Measurements from ENCODE around the gene ARHGAP10. TPM values are rescaled to one million over a fixed set of nuclear protein-coding genes. Genes with fewer than 3 reads are reported as not detected.

Gene ARHGAP10
- total RNA-seq, 1 donor from 2014 or later, result 30.5 TPM

DNA sequence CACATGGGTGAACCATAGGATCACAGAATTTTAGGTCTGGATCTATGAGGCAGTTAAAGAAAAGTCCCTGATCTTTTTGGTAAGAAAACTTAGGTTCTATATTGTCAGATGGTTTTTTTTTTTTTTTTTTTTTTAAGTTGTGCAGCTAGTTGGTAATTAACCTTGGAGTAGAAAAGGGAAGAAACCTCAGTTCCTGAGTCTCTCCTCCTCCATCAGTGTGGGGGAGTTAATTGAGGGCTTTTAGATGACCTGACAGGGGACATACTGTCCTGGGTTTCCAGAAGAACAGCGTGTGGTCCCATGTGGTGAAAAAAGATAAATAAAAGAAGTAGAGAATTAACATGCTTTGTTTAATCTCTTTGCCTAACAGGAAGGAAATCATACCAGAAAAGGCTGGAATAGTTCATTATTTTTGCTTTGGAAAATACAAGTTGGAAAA, 123.7 kb downstream of the ARHGAP10 start:
- TF ChIP-seq, protein P1, sequence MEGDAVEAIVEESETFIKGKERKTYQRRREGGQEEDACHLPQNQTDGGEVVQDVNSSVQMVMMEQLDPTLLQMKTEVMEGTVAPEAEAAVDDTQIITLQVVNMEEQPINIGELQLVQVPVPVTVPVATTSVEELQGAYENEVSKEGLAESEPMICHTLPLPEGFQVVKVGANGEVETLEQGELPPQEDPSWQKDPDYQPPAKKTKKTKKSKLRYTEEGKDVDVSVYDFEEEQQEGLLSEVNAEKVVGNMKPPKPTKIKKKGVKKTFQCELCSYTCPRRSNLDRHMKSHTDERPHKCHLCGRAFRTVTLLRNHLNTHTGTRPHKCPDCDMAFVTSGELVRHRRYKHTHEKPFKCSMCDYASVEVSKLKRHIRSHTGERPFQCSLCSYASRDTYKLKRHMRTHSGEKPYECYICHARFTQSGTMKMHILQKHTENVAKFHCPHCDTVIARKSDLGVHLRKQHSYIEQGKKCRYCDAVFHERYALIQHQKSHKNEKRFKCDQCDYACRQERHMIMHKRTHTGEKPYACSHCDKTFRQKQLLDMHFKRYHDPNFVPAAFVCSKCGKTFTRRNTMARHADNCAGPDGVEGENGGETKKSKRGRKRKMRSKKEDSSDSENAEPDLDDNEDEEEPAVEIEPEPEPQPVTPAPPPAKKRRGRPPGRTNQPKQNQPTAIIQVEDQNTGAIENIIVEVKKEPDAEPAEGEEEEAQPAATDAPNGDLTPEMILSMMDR (IDR thresholded peaks at IDR 0.05; ENCODE audit: unreplicated experiment), result no peak
- H3K36me3 Mint-ChIP-seq, result peaks cover 12% of the 10 kb centered on the region
- peaks cover 27% of the 10 kb centered on the region for H3K4me1 Mint-ChIP-seq
- H3K27me3 Mint-ChIP-seq (ENCODE audit: low read depth), result no peaks in the 10 kb centered on the region
- H3K27ac Mint-ChIP-seq, result peak overlapping the region; percentile 57
- no peak overlapping the region for H3K4me3 Mint-ChIP-seq
- H3K9me3 Mint-ChIP-seq, result no peaks in the 10 kb centered on the region
- no peak for DNase-seq (ENCODE audit: low spot score in 2 of 2, unreplicated experiment in 2 of 2)

DNA sequence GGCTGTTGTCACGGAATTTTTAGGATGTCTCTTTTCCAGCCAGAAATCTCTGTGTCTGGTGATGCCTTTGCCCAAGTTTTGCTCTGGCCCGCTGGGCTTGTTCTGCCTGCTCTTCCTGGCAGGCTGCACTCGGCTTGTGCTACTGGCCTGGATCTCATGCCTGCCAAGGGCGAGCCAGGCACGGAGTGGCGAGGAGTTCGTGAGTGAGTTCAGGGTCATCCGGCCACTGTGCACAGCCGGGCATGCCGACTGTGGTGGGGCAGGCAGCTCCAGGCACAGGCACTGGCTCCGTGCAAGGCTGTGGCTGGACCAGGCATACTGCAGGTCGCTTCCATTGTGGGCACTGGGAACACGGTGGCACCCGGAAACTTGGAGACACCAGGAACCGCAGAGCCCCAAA, 129.1 kb downstream of the ARHGAP10 start:
- TF ChIP-seq, protein P1 (IDR thresholded peaks at IDR 0.05; ENCODE audit: unreplicated experiment), result no peak
- H3K27me3 Mint-ChIP-seq (ENCODE audit: low read depth), result no peaks in the 10 kb centered on the region
- H3K36me3 Mint-ChIP-seq, result peaks cover 13% of the 10 kb centered on the region
- no peaks in the 10 kb centered on the region for H3K9me3 Mint-ChIP-seq
- no peak overlapping the region for H3K4me3 Mint-ChIP-seq
- no peak for DNase-seq (ENCODE audit: low spot score in 2 of 2, unreplicated experiment in 2 of 2)
- H3K27ac Mint-ChIP-seq, result no peak overlapping the region
- H3K4me1 Mint-ChIP-seq, result peaks cover 17% of the 10 kb centered on the region

DNA sequence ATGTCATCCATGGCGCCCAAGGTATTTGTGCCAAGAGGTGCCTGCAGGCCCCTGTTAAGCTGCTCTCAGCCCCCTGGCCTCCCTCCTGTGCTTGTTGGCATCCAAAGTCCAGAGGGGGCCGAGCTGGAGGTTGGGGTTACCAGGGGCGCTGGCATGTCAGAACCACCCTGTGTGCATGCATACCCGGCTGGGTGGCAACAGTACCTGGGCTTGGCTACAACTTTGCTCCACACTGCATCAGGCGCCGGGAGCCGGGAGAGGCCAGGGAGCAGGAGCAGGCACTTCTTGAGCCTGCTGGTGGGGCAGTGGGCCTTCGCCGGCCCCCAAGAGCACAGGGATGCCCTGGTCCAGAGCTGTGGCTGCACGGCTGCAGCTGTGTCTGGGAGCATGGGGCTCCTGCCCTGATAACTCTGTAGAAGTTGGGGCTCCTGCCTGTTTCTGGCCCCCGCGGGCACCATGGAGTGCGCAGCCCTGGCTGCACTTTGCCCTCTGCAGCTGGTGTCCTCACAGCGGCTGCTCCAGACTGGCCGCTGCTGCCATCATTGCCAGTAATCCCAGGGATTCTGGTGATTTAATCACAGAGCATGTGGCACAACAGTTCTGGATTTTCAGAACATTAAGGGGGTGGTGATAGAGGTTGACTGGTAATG, 130.3 kb downstream of the ARHGAP10 start:
- no peaks in the 10 kb centered on the region for H3K27me3 Mint-ChIP-seq (ENCODE audit: low read depth)
- DNase-seq (ENCODE audit: low spot score in 2 of 2, unreplicated experiment in 2 of 2), result no peak
- H3K4me3 Mint-ChIP-seq, result no peak overlapping the region
- H3K36me3 Mint-ChIP-seq, result peaks cover 14% of the 10 kb centered on the region
- TF ChIP-seq, protein P1 (IDR thresholded peaks at IDR 0.05; ENCODE audit: unreplicated experiment), result no peak
- no peak overlapping the region for H3K27ac Mint-ChIP-seq
- peaks cover 26% of the 10 kb centered on the region for H3K4me1 Mint-ChIP-seq
- no peaks in the 10 kb centered on the region for H3K9me3 Mint-ChIP-seq

DNA sequence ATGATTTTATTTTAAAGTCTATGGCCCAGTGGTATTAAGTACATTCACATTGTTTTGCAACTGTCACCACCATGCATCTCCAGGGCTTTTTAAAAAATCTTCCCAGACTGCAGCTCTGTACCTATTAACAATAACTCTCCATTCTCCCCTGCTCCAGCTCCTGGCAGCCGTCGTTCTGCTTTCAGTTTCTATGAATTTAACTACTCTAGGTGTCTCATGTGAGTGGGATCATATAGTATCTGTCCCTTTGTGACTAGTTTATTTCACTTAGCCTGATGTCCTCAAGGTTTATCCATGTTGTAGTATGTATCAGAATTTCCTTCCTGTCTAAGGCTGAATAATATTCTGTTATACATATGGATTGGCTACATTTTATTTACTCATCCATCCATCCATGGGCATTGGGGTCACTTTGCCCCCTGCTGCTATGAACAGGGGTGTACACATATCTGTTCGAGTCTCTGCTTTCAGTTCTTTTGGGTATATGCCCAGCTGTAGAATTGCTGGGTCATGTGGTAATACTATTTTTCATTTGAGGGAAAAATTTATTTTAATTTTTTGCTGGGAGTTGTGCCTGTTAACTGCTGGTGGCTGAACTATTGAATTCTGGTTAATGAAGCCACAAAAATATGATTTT, 131.3 kb downstream of the ARHGAP10 start:
- Mint-ChIP-seq H3K36me3 (peaks cover 16% of the 10 kb centered on the region), H3K9me3 (no peaks in the 10 kb centered on the region), H3K4me1 (peaks cover 24% of the 10 kb centered on the region), H3K27ac (no peak overlapping the region), H3K27me3 (ENCODE audit: low read depth) (no peaks in the 10 kb centered on the region), H3K4me3 (no peak overlapping the region)
- TF ChIP-seq, protein P1 (IDR thresholded peaks at IDR 0.05; ENCODE audit: unreplicated experiment), result peak; percentile 28
- no peak for DNase-seq (ENCODE audit: low spot score in 2 of 2, unreplicated experiment in 2 of 2)

DNA sequence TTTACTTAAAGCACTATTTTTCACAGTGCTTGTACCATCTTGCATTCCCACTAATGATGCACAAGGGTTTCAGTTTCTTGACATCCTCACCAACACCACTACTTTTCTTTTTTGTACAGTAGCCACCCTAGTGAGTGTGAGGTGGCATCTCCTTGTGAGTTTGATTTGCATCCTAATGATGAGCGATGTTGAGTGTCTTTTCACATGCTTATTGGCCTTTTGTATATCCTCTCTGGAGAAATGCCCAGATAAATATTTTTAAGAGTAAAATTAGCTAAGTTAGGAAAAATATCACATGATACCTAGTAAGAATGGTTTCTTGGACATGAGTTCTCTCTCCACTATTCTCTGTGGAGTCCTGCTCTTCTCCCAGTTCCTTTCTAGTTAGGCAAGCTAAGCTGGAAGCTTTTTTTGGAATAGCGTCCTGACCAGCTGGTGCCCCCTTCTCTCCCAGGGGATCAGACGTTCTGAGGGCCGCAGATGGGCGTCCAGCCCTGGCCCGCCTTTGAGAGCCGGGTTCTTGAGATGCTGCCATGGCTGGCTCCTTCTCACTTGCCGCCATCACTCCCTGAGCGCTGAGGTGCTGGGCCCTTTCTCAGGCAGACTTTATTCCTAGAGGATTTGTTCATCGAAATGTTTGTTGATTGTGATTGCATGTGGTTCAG, 132.1 kb downstream of the ARHGAP10 start:
- Mint-ChIP-seq H3K27me3 (ENCODE audit: low read depth) (no peaks in the 10 kb centered on the region), H3K4me1 (peaks cover 24% of the 10 kb centered on the region), H3K4me3 (no peak overlapping the region), H3K36me3 (peaks cover 16% of the 10 kb centered on the region), H3K27ac (no peak overlapping the region), H3K9me3 (no peaks in the 10 kb centered on the region)
- TF ChIP-seq, protein P1 (IDR thresholded peaks at IDR 0.05; ENCODE audit: unreplicated experiment), result no peak
- no peak for DNase-seq (ENCODE audit: low spot score in 2 of 2, unreplicated experiment in 2 of 2)
